T-helper 2 cell treated with Interferon-gamma antibody and Interleukin-4, amounts not matched to agents 100 ng/mL and 5 ng/mL, for 36 hours (primary cell): ENCODE data around the gene PODXL2. TPM values are rescaled to one million over a fixed set of nuclear protein-coding genes. Genes with fewer than 3 reads are reported as not detected.

ENCODE experiments used
- intact Hi-C: fragments of 100-400 bp; cut with micrococcal nuclease; formaldehyde crosslinking; loops from one replicate; pipeline ENCODE4 v1.15.1; 2023
- total RNA-seq: library from RNA; stranded (reverse); gene quantifications from 2 replicates; pipeline ENCODE4 v1.2.3, GENCODE V29; 2022

PODXL2 gene
- total RNA-seq, 1 donor from 2014 or later: 2.9 TPM

GRCh38 chr3:127687228-127687737 lies 58.3 kb downstream of the PODXL2 start:
- intact Hi-C loops: no loop called here

DNA sequence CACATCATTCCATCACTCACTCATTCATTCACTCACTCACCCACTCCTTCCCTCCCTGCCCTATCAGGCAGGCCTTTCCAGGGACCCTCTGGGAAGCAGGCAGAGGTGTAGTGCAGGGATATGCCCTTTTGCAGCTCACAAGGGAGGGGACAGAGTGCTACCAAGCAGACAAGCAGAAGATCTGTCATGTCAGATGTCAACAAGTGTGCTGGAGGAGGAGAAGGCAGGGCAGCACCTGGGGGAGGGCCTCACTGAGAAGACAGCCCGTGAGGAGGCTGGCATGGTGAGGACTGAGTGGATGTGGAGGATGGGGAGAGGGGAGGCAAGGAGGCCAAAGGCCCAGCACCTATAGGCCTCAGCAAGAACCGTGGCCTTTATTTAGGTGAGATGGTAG lies 59.0 kb downstream of the PODXL2 start:
- intact Hi-C loops: no loop called here

- intact Hi-C loops: no loop called here
Measured at GRCh38 chr3:127688416-127689265, 59.7 kb downstream of the PODXL2 start.

GRCh38 chr3:127689266-127689860 lies 60.4 kb downstream of the PODXL2 start:
- intact Hi-C loops: no loop called here

- intact Hi-C loops: loop anchor here (5.0 kb wide), 1 partner anchor 113 kb away; no protein-coding TSS in a partner anchor
Measured at GRCh38 chr3:127690106-127690505, 61.1 kb downstream of the PODXL2 start.

- intact Hi-C loops: loop anchor here (5.0 kb wide), 1 partner anchor 114 kb away; no protein-coding TSS in a partner anchor
Measured at GRCh38 chr3:127690823-127691452, 62.0 kb downstream of the PODXL2 start.

- intact Hi-C loops: loop anchor here (5.0 kb wide), 1 partner anchor 114 kb away; no protein-coding TSS in a partner anchor
Measured at GRCh38 chr3:127691489-127691888, 62.5 kb downstream of the PODXL2 start.

DNA sequence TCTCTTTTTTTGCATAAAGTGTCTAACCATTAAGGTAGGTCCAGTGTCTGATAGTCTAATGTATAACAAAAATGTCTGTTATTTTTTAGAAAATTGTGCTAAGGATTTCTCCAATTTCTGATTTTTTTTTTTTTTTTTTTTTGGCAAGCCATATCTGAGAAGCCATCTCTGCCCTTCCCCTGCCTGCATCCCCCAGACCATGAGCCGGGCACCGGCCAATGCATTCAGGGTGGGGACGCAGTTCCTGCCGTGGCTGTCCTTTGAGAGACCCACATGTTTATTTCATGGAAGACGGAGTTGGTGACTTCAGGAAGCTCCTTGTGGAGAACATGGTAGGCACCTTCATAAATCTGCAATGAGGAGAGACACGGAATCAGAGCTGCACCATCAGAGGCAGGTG lies 63.0 kb downstream of the PODXL2 start:
- intact Hi-C loops: loop anchor here (5.0 kb wide), 1 partner anchor 115 kb away; no protein-coding TSS in a partner anchor

DNA sequence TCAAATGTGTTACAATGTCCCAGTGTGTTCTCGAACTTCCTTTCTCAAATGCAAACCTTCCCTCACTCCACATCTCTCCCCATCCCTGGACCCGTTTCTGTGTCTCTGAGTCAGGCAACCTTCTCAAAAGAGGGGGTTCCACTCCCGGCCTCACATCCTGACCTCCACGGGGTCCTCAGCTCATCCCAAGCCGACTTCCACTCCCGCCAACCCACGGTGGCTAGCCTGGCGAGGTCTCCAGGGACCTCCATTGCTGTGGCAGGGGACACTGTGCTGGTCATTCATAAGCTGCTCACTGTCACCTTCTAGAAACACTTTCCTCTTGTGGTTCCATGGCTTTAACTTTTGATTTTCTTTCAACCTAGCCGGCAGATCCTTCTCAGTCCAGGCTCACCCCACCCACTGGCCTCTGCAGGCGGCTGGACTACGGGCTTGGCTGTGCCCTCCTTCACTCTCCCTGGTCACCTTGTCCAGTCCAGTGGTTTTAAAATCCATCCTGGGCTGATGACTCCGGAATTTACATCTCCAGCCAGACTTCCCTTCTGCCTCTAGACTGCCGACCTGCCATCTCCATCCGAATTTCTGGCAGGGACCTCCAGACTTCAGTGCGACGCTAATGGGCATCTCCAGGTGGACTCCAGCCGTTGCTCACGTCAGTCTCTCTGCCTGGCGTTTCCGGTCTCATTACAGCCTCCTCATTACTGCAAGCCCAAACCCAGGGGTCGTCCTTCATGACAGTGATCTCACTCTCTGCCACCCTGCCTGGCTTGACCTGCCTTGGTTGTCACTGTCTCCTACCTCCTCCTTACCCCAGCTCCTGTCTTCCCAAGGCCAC lies 63.7 kb downstream of the PODXL2 start:
- intact Hi-C loops: loop anchor here (5.0 kb wide), 1 partner anchor 115 kb away; no protein-coding TSS in a partner anchor

- intact Hi-C loops: loop anchor here (5.0 kb wide), 1 partner anchor 116 kb away; no protein-coding TSS in a partner anchor
Measured at GRCh38 chr3:127693336-127693843, 64.4 kb downstream of the PODXL2 start.

GRCh38 chr3:127694467-127695215 lies 65.7 kb downstream of the PODXL2 start:
- intact Hi-C loops: loop anchor here (1.0 to 5.0 kb wide), 2 partner anchors 42 to 117 kb away; no protein-coding TSS in a partner anchor

GRCh38 chr3:127697551-127698240 lies 68.7 kb downstream of the PODXL2 start:
- intact Hi-C loops: loop anchor here (2.0 kb wide), 1 partner anchor 25 kb away; the partner anchor contains the start of gene ABTB1

DNA sequence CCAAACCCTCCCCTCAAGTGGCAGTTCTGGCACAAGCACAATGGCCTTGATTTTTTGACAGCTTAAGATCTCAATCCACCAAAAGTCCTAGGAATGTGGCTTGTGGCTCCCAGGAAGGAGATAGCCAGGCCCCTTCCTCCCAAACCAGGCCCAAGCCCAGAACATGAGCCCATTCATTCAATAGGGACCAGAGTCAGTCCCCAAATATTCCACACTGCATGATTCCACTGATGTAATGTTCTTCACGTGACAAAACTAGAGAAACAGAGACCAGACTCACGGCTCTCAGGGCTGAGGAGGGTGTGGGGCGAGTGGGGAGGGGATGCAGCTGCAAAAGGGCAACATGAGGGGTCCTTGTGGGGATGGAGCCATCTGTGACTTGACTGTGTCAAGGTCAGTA lies 69.3 kb downstream of the PODXL2 start:
- intact Hi-C loops: no loop called here

DNA sequence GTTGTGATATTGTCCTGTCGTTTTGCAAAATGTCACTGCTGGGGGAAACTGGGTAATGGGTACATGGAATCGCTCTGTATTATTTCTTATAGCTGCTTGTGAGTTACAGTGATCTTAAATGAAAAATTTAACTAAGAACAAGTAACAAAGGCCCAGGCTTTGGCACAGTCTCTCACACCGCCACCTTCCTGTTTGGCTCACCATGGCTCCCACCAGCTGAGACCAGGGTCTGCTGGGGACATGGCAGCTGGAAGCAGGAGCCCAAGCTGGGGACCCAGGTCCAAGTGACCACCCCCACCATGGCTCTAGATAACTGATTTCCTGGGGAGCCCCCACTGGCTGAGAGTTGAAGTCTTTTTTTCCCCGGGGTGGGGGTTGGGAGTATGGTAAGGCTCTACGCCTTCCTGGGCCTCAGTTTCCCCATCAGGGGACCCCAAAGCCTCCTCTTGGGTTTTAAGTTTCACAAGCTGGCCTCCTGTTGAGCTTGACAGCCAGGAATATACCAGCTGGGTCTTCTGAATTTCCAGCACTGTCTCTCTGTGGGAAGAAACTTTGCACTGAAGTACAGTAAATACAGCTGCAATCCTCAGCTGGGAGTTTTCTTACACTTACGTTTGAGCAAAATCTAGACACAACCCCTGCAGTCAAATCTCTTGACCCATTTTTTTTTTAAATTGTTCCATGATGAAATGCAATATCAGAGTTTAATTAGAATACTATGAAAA lies 69.9 kb downstream of the PODXL2 start:
- intact Hi-C loops: no loop called here

GRCh38 chr3:127699416-127700300 lies 70.7 kb downstream of the PODXL2 start:
- intact Hi-C loops: no loop called here

DNA sequence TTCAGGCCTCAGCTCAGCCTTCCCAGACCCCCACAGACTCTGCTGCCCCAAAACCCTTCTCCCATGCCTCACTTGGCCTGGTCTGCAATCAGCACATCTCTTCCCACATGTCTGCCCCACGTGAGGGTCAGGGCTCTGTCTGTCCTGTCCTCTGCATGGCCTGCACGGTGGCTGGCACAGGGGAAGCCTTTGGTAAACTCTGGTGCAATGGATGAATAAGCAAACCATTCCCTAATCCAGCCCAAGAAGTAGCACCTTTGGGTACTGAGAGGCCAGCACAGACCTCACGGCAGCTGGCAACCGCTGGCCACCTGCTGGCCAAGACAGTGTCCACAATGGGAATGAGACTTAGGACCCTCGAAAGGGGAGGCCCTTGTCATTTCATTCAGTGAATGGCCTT lies 71.4 kb downstream of the PODXL2 start:
- intact Hi-C loops: no loop called here

GRCh38 chr3:127701280-127701911 lies 72.4 kb downstream of the PODXL2 start:
- intact Hi-C loops: no loop called here
